Activated CD4-positive, alpha-beta memory T cell treated with anti-CD3 and anti-CD28 coated beads, Interleukin-2, amount 10 ng/mL, durations not matched to agents 7 days and 5 days (primary cell): ENCODE results near the gene SESN1. TPM values are rescaled to one million over a fixed set of nuclear protein-coding genes. Genes with fewer than 3 reads are reported as not detected.
A peak's percentile ranks its signal among the peaks of the same experiment; 100 is the strongest.
"Not testable (repeated sequence)": the region's sequence is repeated elsewhere in the genome, so short reads cannot be mapped to it uniquely, and the experiment has no call there.

Experiments
- CTCF ChIA-PET: fragments of 350-600 bp; sonication (Branson Sonifier 250); formaldehyde crosslinking; loops from one replicate; lab custom pipeline; 2021; ENCODE audit warnings: antibody characterized with exemption, inconsistent platforms; lab: Charles Lee
- POLR2A ChIA-PET: fragments of 350-600 bp; sonication (Branson Sonifier 250); formaldehyde crosslinking; loops from one replicate; lab custom pipeline; 2021; ENCODE audit warnings: antibody characterized with exemption; lab: Charles Lee
- DNase-seq: peaks from one replicate; pipeline ENCODE4 v3.0.0-alpha.2; 2020
- H3K27ac Mint-ChIP-seq: one replicate; pipeline ENCODE4 v1.8.0; 2021; ENCODE audit warnings: mild to moderate bottlenecking, mixed read lengths
- H3K27me3 Mint-ChIP-seq: one replicate; pipeline ENCODE4 v1.8.0; 2021; ENCODE audit warnings: mixed read lengths
- H3K36me3 Mint-ChIP-seq: one replicate; pipeline ENCODE4 v1.8.0; 2021; ENCODE audit warnings: low read depth, mixed read lengths
- H3K4me1 Mint-ChIP-seq: one replicate; pipeline ENCODE4 v1.8.0; 2021; ENCODE audit warnings: mixed read lengths
- H3K4me3 Mint-ChIP-seq: one replicate; pipeline ENCODE4 v1.8.0; 2021; ENCODE audit warnings: mild to moderate bottlenecking, mixed read lengths
- H3K9me3 Mint-ChIP-seq: one replicate; pipeline ENCODE4 v1.8.0; 2021; ENCODE audit warnings: mixed read lengths
- total RNA-seq, 2 experiments: library from RNA; stranded (reverse); gene quantifications; one replicate each; pipeline ENCODE4 v1.2.3, GENCODE V29; 2021

The SESN1 gene
- total RNA-seq, 2 experiments from 2014 or later = 22.9 to 23.0 TPM

GRCh38 chr6:108983151-108983550, 111.5 kb downstream of the SESN1 start:
- H3K9me3 Mint-ChIP-seq = peaks cover 2% of the 10 kb centered on the region
- CTCF ChIA-PET = no interaction called here
- H3K4me3 Mint-ChIP-seq = no peak overlapping the region
- H3K27ac Mint-ChIP-seq = no peak overlapping the region
- no peaks in the 10 kb centered on the region for H3K4me1 Mint-ChIP-seq
- POLR2A ChIA-PET = no interaction called here
- peaks cover 3% of the 10 kb centered on the region for H3K27me3 Mint-ChIP-seq
- peaks cover 22% of the 10 kb centered on the region for H3K36me3 Mint-ChIP-seq
- DNase-seq = no peak

GRCh38 chr6:108982154-108983113, 112.2 kb downstream of the SESN1 start:
- H3K4me1 Mint-ChIP-seq = no peaks in the 10 kb centered on the region
- ChIA-PET POLR2A (no interaction called here), CTCF (no interaction called here)
- no peak overlapping the region for H3K27ac Mint-ChIP-seq
- peaks cover 8% of the 10 kb centered on the region for H3K27me3 Mint-ChIP-seq
- DNase-seq = no peak
- H3K4me3 Mint-ChIP-seq = no peak overlapping the region
- peaks cover 22% of the 10 kb centered on the region for H3K36me3 Mint-ChIP-seq
- H3K9me3 Mint-ChIP-seq = peaks cover 2% of the 10 kb centered on the region

- Mint-ChIP-seq H3K36me3 (peaks cover 10% of the 10 kb centered on the region), H3K27me3 (peaks cover 12% of the 10 kb centered on the region)
- H3K27ac Mint-ChIP-seq, DNase-seq, POLR2A ChIA-PET, H3K4me1 Mint-ChIP-seq, H3K9me3 Mint-ChIP-seq, H3K4me3 Mint-ChIP-seq, CTCF ChIA-PET: not testable (repeated sequence)
These were observed 116.0 kb downstream of the SESN1 start for GRCh38 chr6:108978638-108979037.

GRCh38 chr6:108974201-108974600, 120.4 kb downstream of the SESN1 start:
- Mint-ChIP-seq H3K27ac (no peak overlapping the region), H3K27me3 (peaks cover 12% of the 10 kb centered on the region), H3K9me3 (no peaks in the 10 kb centered on the region), H3K4me1 (peaks cover 7% of the 10 kb centered on the region), H3K4me3 (no peak overlapping the region), H3K36me3 (peaks cover 8% of the 10 kb centered on the region)
- ChIA-PET POLR2A (interaction anchor here (0.5 to 0.6 kb wide), 2 partner anchors 109 to 200 kb away, joined by 3 to 4 read pairs; no protein-coding TSS in a partner anchor), CTCF (no interaction called here)
- DNase-seq = no peak

GRCh38 chr6:108969776-108970175, 124.9 kb downstream of the SESN1 start:
- H3K27me3 Mint-ChIP-seq = no peaks in the 10 kb centered on the region

GRCh38 chr6:108968325-108969316, 126.0 kb downstream of the SESN1 start:
- no peak for DNase-seq
- Mint-ChIP-seq H3K4me1 (peaks cover 20% of the 10 kb centered on the region), H3K27me3 (no peaks in the 10 kb centered on the region), H3K36me3 (no peaks in the 10 kb centered on the region), H3K27ac (no peak overlapping the region), H3K4me3 (no peak overlapping the region), H3K9me3 (no peaks in the 10 kb centered on the region)
- CTCF ChIA-PET = interaction anchor here (1.2 kb wide), 1 partner anchor 47 kb away, joined by 3 read pairs; no protein-coding TSS in a partner anchor
- POLR2A ChIA-PET = no interaction called here

More at GRCh38 chr6:108969776-108970175, 124.9 kb downstream of the SESN1 start:
- ChIA-PET CTCF (interaction anchor here (0.9 kb wide), 1 partner anchor 15 kb away, joined by 3 read pairs; no protein-coding TSS in a partner anchor), POLR2A (no interaction called here)
- H3K27ac Mint-ChIP-seq = no peak overlapping the region
- no peaks in the 10 kb centered on the region for H3K9me3 Mint-ChIP-seq
- no peak for DNase-seq
- no peaks in the 10 kb centered on the region for H3K36me3 Mint-ChIP-seq
- H3K4me1 Mint-ChIP-seq = peaks cover 20% of the 10 kb centered on the region
- H3K4me3 Mint-ChIP-seq = no peak overlapping the region

- no peaks in the 10 kb centered on the region for H3K27me3 Mint-ChIP-seq
- CTCF ChIA-PET = no interaction called here
- H3K9me3 Mint-ChIP-seq = no peaks in the 10 kb centered on the region
- POLR2A ChIA-PET = interaction anchor here (1.0 to 1.2 kb wide), 2 partner anchors 31 to 127 kb away, joined by 3 read pairs; partner anchors contain the start of gene SESN1
- H3K36me3 Mint-ChIP-seq = no peaks in the 10 kb centered on the region
- peaks cover 19% of the 10 kb centered on the region for H3K4me1 Mint-ChIP-seq
- peak; percentile 40 for DNase-seq
- no peak overlapping the region for H3K4me3 Mint-ChIP-seq
- no peak overlapping the region for H3K27ac Mint-ChIP-seq
These were observed 127.5 kb downstream of the SESN1 start for GRCh38 chr6:108966855-108967755.

- ChIA-PET CTCF (no interaction called here), POLR2A (interaction anchor here (1.0 to 1.2 kb wide), 2 partner anchors 30 to 128 kb away, joined by 3 read pairs; partner anchors contain the start of gene SESN1)
- Mint-ChIP-seq H3K4me3 (no peak overlapping the region), H3K27me3 (no peaks in the 10 kb centered on the region), H3K4me1 (peaks cover 16% of the 10 kb centered on the region), H3K36me3 (no peaks in the 10 kb centered on the region), H3K9me3 (no peaks in the 10 kb centered on the region), H3K27ac (no peak overlapping the region)
- DNase-seq = no peak
These were observed 128.4 kb downstream of the SESN1 start for GRCh38 chr6:108966251-108966650.

GRCh38 chr6:108961985-108962384, 132.7 kb downstream of the SESN1 start:
- Mint-ChIP-seq H3K4me1 (peaks cover 17% of the 10 kb centered on the region), H3K36me3 (no peaks in the 10 kb centered on the region), H3K4me3 (no peak overlapping the region), H3K27ac (no peak overlapping the region), H3K27me3 (no peaks in the 10 kb centered on the region), H3K9me3 (no peaks in the 10 kb centered on the region)
- ChIA-PET CTCF (no interaction called here), POLR2A (no interaction called here)
- DNase-seq = no peak

GRCh38 chr6:108961077-108961476, 133.6 kb downstream of the SESN1 start:
- H3K9me3 Mint-ChIP-seq = no peaks in the 10 kb centered on the region
- H3K4me1 Mint-ChIP-seq = peaks cover 11% of the 10 kb centered on the region
- no peak overlapping the region for H3K4me3 Mint-ChIP-seq
- no peaks in the 10 kb centered on the region for H3K36me3 Mint-ChIP-seq
- H3K27me3 Mint-ChIP-seq = no peaks in the 10 kb centered on the region
- no peak for DNase-seq
- H3K27ac Mint-ChIP-seq = no peak overlapping the region
- POLR2A ChIA-PET = no interaction called here
- CTCF ChIA-PET = no interaction called here

- Mint-ChIP-seq H3K36me3 (no peaks in the 10 kb centered on the region), H3K27me3 (no peaks in the 10 kb centered on the region), H3K4me1 (peaks cover 14% of the 10 kb centered on the region), H3K27ac (no peak overlapping the region), H3K4me3 (no peak overlapping the region), H3K9me3 (no peaks in the 10 kb centered on the region)
- no peak for DNase-seq
- ChIA-PET POLR2A (no interaction called here), CTCF (no interaction called here)
These were observed 134.0 kb downstream of the SESN1 start for GRCh38 chr6:108960601-108961000.
